GM18520 (cell line): ENCODE results near the gene AFAP1.

Experiments
- ATAC-seq: cut with Tn5 transposase; IDR thresholded peaks from one replicate; pipeline ENCODE4 v1.9.1; 2021; ENCODE audit not compliant: unreplicated experiment

Gene AFAP1

GRCh38 chr4:7790023-7790422 is 149.6 kb downstream of the AFAP1 start:
- no peak for ATAC-seq

DNA sequence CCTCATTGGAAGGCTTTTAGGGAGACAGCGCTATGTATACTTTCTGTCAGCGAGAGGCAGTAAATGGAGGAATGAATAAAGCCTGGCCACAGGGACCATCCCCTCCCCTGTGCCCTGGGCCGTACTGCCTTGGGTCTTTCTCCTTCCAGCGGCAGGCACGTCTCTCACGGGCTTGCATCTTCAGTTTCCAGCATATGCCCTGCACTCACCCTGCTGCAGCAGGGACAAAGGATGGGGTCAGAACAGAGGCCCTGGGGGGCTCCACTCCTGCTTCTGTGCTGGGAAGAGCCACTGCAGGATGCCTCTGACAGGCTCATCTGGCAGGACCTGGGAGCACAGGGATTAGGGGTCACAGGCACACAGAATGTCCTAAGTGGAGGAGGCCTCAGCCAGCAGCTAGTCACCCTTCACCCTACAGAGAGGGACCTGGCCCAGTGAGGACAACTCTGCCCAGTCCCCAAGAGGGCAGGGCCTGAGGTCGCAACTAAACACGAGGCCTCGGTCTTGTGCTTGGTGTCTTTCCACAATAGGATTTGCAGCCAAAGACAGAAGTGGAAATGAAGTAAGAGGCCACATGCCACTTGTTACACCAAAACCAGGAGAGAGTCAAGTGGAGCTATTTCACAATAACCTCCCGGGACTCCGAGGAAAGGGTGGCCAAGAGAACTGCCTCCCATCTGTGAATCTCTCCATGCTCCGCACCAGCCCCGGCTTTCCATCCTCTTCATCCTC is 150.8 kb downstream of the AFAP1 start:
- no peak for ATAC-seq

DNA sequence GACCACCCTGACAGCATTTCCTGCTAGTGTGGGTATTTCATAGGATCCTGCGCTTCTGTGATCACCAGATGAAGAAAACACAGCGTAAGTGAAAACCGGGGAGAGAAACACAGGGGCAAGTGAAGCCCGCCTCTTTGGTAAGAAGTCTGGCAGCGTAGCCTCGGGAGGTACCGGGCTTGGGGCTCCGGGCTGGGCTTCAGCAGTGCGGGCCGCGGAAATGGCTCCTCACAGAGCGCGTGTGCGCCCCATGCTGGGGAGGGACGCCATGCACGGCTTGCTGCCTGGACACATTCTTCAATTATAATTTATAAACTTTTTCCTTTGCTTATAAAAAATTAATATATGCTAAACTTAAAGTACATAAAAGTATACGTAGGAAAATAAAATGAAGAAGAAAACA is 151.5 kb downstream of the AFAP1 start:
- ATAC-seq, result no peak

- no peak for ATAC-seq
These were observed 151.9 kb downstream of the AFAP1 start for GRCh38 chr4:7787681-7788141.

- ATAC-seq, result no peak
These were observed 152.6 kb downstream of the AFAP1 start for GRCh38 chr4:7787067-7787466.

GRCh38 chr4:7786517-7786916 is 153.1 kb downstream of the AFAP1 start:
- ATAC-seq, result no peak

- ATAC-seq, result no peak
These were observed 153.6 kb downstream of the AFAP1 start for GRCh38 chr4:7786040-7786439.

GRCh38 chr4:7785017-7785416 is 154.6 kb downstream of the AFAP1 start:
- ATAC-seq, result no peak

- no peak for ATAC-seq
These were observed 155.4 kb downstream of the AFAP1 start for GRCh38 chr4:7784131-7784870.

GRCh38 chr4:7783541-7783940 is 156.1 kb downstream of the AFAP1 start:
- no peak for ATAC-seq

DNA sequence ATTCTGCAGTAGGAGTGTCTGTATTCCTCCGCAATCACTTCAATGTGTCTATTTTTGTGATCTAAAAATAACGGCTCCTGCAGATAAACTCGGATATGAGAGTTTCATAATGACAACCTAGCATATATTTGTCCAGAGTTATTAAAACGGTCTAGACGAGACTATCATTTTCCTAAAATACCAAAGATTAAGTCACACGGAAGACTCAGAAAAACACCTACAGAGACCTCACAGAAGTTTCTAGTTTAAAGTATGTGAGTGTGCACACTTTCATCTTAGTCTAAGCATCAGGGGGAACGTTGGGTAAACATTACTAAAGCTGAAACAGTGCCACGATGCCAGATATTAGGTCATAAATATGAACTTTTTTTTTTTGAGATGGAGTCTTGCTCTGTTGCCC is 156.9 kb downstream of the AFAP1 start:
- ATAC-seq, result no peak

- ATAC-seq, result no peak
These were observed 157.7 kb downstream of the AFAP1 start for GRCh38 chr4:7781993-7782392.

DNA sequence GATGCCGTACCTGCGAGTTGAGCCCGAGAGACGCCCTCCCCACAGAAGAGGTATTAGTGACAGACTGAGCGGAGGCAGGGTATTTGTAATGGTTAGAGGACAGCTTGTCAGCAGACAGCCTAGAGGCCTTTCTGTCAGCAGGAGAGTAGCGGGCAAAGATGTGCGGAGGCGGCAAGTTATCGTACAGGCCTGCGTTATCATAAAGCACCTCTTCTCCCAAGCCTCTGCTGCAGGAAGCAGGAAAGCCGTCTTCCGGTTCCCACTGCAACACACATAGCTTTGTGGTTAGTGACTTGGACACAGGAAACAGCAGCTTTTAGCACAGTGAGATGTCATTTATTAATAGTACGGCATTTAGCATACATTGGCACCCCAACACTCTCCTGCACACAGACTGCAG is 158.3 kb downstream of the AFAP1 start:
- ATAC-seq, result no peak

DNA sequence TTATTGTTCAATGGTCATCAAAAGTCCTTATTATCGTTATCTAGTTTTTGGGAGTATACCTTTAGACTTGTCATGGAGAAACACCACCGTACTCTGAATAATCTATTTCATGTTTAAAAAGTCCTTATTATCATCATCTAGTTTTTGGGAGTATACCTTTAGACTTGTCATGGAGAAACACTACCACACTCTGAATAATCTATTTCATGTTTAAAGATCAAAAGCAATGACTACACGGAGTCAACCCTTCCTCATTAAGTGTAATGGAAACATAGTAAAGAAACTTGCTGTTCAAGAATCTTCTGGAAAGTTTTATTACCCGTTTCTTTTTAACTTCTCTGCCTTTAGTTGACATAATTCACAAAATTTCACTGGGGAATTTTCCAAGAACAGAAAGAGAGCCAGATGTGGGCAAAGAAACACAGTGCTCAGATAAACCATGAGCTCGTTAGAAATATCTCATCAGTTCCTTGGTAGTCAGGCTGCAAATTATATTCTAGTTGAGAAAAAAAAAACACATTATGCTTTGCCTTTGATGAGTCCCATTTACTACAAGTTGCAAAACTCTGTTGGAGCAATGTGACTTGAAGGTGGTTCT is 158.8 kb downstream of the AFAP1 start:
- ATAC-seq, result no peak

- no peak for ATAC-seq
These were observed 160.3 kb downstream of the AFAP1 start for GRCh38 chr4:7779432-7779768.

DNA sequence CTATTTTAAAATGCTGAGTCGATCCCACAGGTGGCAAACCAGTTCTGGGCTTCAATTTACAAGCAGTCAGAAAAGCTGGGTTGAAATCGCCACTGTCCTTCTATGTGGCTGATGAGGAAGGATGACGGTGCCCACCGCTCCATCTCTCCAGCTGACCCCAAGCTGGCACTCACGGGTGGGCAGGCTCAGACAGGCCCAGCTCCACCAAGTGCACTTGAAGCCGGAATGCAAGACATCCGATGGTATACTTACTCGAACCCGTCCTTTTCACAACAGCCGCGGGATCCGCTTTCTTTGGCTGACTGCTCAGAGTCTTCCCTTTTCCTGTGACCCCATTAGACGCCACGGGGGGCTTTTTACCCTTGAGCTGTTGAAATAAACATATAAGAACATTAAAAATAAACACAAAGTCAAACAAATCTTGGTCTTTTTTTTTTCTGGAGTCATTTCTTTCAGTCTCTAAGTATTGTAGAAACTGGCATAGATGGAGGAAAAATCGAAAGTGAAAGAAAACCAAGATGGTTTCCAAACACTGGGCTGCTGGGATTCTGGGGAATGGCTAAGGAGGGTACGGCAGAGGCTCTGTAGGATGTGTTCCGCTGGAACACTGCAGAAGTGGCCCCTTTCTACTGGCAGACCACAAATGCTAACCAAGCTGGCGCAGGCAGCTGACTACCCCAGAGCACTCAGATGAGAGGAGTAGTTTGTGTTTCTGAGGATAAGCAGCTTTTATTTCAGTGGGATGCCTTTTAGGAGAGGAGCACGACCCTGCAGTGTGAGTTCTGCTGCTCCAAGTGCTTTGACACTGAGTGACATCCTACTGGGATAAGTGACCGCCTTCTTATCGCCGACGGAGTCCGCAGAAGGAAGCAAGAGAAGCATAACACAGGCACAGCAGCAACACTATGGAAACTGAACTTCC is 160.9 kb downstream of the AFAP1 start:
- ATAC-seq, result no peak

GRCh38 chr4:7777871-7778509 is 161.7 kb downstream of the AFAP1 start:
- ATAC-seq, result no peak

DNA sequence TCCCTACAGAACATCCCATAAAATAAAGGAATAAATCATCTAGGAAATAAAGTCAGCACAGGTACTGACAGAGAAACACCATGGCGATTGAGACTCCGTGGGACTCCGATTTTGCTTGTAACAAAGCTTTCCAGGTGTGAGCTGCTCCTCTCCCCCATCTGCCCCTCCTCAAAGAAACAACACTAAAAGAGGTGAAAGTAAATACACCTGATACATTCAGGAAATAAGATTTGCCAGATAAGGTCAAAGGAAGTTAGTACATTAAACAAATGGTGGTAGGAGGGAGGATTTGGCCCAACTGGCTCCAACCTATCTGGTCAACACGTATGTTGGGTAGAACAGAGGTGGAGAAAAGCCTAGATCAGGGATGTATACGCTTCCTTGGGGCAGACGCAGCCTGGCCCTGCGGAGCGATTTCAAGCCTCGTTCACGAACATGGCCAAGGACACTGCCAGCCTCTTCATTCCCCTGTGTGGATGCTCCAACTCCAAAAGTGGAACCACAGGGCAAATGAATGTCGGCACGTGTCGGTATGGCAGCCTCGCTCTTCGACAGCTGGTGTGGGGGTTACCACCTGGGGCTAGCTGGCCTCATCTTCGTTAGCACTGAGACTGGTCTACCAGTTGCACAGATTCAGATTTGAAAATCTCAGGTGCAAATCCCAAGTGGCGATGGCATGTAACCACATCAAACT is 162.5 kb downstream of the AFAP1 start:
- ATAC-seq, result no peak

DNA sequence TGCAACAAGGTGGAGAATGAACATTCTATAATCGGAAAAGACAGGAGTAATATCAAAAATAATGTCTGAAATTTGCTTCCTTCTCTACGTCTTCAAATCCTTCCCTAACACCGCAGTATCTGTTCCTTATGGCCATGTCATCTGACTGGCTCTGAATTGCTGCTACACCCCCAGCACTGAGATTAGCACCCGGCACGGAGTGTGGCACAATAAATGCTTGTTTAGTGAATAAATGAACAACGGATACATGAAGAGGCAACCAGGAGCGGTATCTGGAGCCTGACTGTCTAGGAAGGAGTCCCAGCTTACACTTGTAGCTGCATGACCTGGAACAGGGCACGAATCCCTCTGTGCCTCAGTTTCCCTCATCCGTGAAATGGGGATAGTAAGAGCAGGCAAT is 164.3 kb downstream of the AFAP1 start:
- ATAC-seq, result no peak
